ENCODE data around the gene NAT14.

Gene NAT14

GRCh38 chr19:55464039-55464661 lies 20.8 kb upstream of the NAT14 start:
- no peak for TF ChIP-seq TARDBP (IDR thresholded peaks at IDR 0.05)
- no peak for TF ChIP-seq HDGF (IDR thresholded peaks at IDR 0.05; ENCODE audit: borderline replicate concordance)
- no peak for TF ChIP-seq FOXA1 (IDR thresholded peaks at IDR 0.05)
- no peak for TF ChIP-seq SUZ12 (IDR thresholded peaks at IDR 0.05)
- TF ChIP-seq ZNF384 (IDR thresholded peaks at IDR 0.05), result no peak
- TF ChIP-seq FOXK2 (IDR thresholded peaks at IDR 0.05), result no peak
- TF ChIP-seq ELF4 (IDR thresholded peaks at IDR 0.05), result no peak
- no peak for TF ChIP-seq BHLHE40 (IDR thresholded peaks at IDR 0.05; ENCODE audit: borderline replicate concordance)
- no peak for TF ChIP-seq PKNOX1 (IDR thresholded peaks at IDR 0.05)
- no peak for TF ChIP-seq FOXM1 (IDR thresholded peaks at IDR 0.05; ENCODE audit: borderline replicate concordance)
- no peak for TF ChIP-seq CTBP1 (IDR thresholded peaks at IDR 0.05; ENCODE audit: borderline replicate concordance)
- no peak for TF ChIP-seq L3MBTL2 (conservative IDR thresholded peaks at IDR 0.05)
- no peak for TF ChIP-seq LEF1 (IDR thresholded peaks at IDR 0.05; ENCODE audit: borderline replicate concordance)
- POLR2A ChIA-PET, result no interaction called here
- CTCF ChIA-PET, result no interaction called here
- no peak for DNase-seq (ENCODE audit: extremely low spot score)

- TF ChIP-seq ARNT (IDR thresholded peaks at IDR 0.05), result no peak
- no peak for TF ChIP-seq NFRKB (IDR thresholded peaks at IDR 0.05)
- no peak for TF ChIP-seq HDGF (IDR thresholded peaks at IDR 0.05; ENCODE audit: borderline replicate concordance)
- no peak for TF ChIP-seq CTBP1 (IDR thresholded peaks at IDR 0.05; ENCODE audit: borderline replicate concordance)
- TF ChIP-seq SUZ12 (IDR thresholded peaks at IDR 0.05), result no peak
- no peak for TF ChIP-seq ZNF384 (IDR thresholded peaks at IDR 0.05)
- no peak for TF ChIP-seq LEF1 (IDR thresholded peaks at IDR 0.05; ENCODE audit: borderline replicate concordance)
- TF ChIP-seq FOXK2 (IDR thresholded peaks at IDR 0.05), result no peak
- no peak for TF ChIP-seq FOXM1 (IDR thresholded peaks at IDR 0.05; ENCODE audit: borderline replicate concordance)
- TF ChIP-seq TARDBP (IDR thresholded peaks at IDR 0.05), result no peak
- no peak for TF ChIP-seq L3MBTL2 (conservative IDR thresholded peaks at IDR 0.05)
- TF ChIP-seq PKNOX1 (IDR thresholded peaks at IDR 0.05), result no peak
- no peak for TF ChIP-seq FOXA1 (IDR thresholded peaks at IDR 0.05)
- ChIA-PET POLR2A (no interaction called here), CTCF (no interaction called here)
- DNase-seq (ENCODE audit: extremely low spot score), result no peak
Measured at GRCh38 chr19:55464662-55465054, 20.3 kb upstream of the NAT14 start, which contains the start of gene C19orf85. Gene C19orf85 (minus strand): TSS chr19:55464751. CDS start chr19:55464554, 197 bp downstream.

DNA sequence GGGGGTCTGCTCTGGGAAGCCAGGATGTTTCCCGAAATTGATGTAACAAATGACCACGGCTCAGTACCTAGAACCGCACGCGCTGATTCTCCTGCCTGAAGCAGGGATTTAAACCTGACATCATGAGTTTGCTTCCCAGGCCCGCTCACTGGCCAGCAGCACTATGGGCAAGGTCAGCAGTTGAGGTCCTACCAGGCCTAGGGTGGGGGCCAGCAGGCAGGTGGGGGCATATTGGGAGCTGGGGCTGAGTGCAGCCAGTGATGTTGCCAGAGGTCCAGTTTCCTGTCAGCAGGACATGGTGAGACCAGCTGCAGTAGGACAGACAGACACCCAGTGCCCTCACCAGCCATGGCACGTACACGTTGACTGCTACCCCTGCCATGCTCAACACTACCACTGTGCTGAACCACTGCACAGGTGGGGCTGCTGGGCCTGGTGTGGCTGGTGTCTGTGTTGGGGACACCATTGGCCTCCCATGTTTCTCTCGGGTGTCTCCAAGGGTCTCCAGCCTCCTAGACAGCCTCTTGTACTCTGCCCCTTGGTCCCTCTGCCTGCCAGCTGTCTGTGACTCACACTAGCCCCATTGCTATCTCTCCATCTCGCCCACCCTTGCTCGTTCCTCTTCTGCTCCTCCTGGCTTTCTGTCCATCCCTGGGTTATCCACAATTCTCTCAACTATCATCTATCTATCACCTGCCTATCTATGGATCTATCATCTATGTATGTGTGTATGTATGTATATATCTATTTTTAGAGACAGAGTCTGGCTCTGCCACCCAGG lies 19.3 kb upstream of the NAT14 start:
- ChIA-PET POLR2A (interaction anchor here (1.5 kb wide), 1 partner anchor 19 kb away, joined by 4 read pairs; the partner anchor contains the start of gene NAT14), CTCF (no interaction called here)
- DNase-seq (ENCODE audit: extremely low spot score), result no peak
- TF ChIP-seq BHLHE40 (IDR thresholded peaks at IDR 0.05; ENCODE audit: borderline replicate concordance), result no peak
- TF ChIP-seq LEF1 (IDR thresholded peaks at IDR 0.05; ENCODE audit: borderline replicate concordance), result no peak
- no peak for TF ChIP-seq ARNT (IDR thresholded peaks at IDR 0.05)
- TF ChIP-seq ELF4 (IDR thresholded peaks at IDR 0.05), result no peak

- POLR2A ChIA-PET, result interaction anchor here (0.6 to 2.2 kb wide), 4 partner anchors 10 to 325 kb away, joined by 3 to 17 read pairs (median 5); partner anchors contain the start of genes FIZ1, NAT14, ZNF524 and ZNF628
- CTCF ChIA-PET, result interaction anchor here (0.6 kb wide), 1 partner anchor 331 kb away, joined by 7 read pairs; no protein-coding TSS in a partner anchor
Measured at GRCh38 chr19:55466241-55466614, 18.8 kb upstream of the NAT14 start.

More at GRCh38 chr19:55466241-55466614, 18.8 kb upstream of the NAT14 start:
- TF ChIP-seq ARNT (IDR thresholded peaks at IDR 0.05) (no peak), SP1 (IDR thresholded peaks at IDR 0.05) (no peak), CTBP1 (IDR thresholded peaks at IDR 0.05; ENCODE audit: borderline replicate concordance) (no peak), L3MBTL2 (conservative IDR thresholded peaks at IDR 0.05) (no peak), NFRKB (IDR thresholded peaks at IDR 0.05) (no peak), TARDBP (IDR thresholded peaks at IDR 0.05) (no peak), SUZ12 (IDR thresholded peaks at IDR 0.05) (no peak), HDGF (IDR thresholded peaks at IDR 0.05; ENCODE audit: borderline replicate concordance) (no peak), LEF1 (IDR thresholded peaks at IDR 0.05; ENCODE audit: borderline replicate concordance) (no peak), FOXM1 (IDR thresholded peaks at IDR 0.05; ENCODE audit: borderline replicate concordance) (no peak), PKNOX1 (IDR thresholded peaks at IDR 0.05) (no peak), FOXK2 (IDR thresholded peaks at IDR 0.05) (no peak), ZNF384 (IDR thresholded peaks at IDR 0.05) (no peak), BHLHE40 (IDR thresholded peaks at IDR 0.05; ENCODE audit: borderline replicate concordance) (no peak), ELF4 (IDR thresholded peaks at IDR 0.05) (no peak), FOXA1 (IDR thresholded peaks at IDR 0.05) (no peak)
- no peak for DNase-seq (ENCODE audit: extremely low spot score)

Measured in HEK293T (cell line).